NCI-H524 treated with DMSO at 0.1 percent for 48 hours (cell line): ENCODE measurements around the gene MAPK11.

Experiments
- DNase-seq: peaks from one replicate; lab custom pipeline; 2025; lab: John Stamatoyannopoulos, UW

MAPK11 gene

DNA sequence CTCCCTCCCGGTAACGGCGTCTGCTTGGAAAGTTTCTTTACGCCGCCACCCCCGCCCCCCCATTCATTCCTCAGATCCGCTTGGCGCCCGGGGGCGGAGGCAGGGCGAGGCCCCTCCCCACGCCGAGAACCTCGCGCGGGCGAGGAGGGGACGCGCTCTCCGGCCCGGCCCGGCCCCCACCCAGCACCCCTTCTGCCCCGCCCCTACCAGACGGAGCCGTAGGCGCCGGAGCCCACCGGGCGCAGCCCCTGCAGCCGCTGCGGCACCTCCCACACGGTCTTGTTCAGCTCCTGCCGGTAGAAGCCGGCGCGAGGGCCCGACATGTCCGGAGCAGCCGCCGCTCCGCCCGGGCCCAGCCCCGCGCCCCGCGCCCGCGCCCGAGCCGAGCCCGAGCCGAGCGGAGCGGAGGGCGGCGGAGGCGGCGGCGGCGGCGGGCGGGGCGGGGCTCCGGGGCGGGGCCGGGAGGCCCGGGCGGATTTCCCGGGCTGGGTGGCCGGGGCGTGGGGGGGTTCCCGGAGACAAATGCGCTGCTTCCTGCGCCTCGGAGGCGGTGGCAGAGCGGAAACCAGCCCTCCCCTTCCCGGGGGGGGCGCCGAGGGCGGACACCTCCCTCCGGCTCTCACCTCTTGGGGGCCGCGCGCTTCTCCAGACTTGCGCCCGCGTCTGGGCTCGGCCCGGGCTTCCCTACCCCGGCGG lies at the start of gene MAPK11:
Gene MAPK11 (minus strand): TSS at position 411 of the 696 bp plus-strand sequence. CDS start 88 bp downstream, at position 323.
- no peak for DNase-seq

- no peak for DNase-seq
These were observed 49.3 kb upstream of the MAPK11 start for GRCh38 chr22:50319503-50319951.

- DNase-seq, result peak; percentile 23
These were observed 48.7 kb upstream of the MAPK11 start for GRCh38 chr22:50318698-50319411.

GRCh38 chr22:50318356-50318697 lies 48.1 kb upstream of the MAPK11 start:
- no peak for DNase-seq

- no peak for DNase-seq
These were observed 47.5 kb upstream of the MAPK11 start for GRCh38 chr22:50317674-50318073.

DNA sequence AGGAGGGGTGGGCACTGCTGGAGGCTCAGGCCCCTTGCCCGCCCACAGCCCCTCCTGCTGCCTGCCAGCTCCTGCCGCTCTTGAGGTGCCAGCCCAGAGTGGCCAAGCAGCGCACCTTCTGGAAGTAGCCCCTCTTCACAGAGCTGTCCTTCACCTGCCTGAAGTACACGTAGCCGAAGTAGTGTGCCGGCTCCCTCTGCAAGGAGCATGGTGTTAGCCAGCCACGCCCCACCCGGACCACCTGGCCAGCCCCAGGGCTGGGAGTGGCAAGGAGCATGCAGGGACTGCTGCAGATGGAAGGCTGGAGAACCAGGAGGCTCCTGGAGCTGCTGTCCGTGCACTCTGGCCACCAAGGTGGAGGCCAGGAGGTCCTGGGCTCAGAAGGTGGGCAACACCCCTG lies 47.0 kb upstream of the MAPK11 start:
- no peak for DNase-seq

DNA sequence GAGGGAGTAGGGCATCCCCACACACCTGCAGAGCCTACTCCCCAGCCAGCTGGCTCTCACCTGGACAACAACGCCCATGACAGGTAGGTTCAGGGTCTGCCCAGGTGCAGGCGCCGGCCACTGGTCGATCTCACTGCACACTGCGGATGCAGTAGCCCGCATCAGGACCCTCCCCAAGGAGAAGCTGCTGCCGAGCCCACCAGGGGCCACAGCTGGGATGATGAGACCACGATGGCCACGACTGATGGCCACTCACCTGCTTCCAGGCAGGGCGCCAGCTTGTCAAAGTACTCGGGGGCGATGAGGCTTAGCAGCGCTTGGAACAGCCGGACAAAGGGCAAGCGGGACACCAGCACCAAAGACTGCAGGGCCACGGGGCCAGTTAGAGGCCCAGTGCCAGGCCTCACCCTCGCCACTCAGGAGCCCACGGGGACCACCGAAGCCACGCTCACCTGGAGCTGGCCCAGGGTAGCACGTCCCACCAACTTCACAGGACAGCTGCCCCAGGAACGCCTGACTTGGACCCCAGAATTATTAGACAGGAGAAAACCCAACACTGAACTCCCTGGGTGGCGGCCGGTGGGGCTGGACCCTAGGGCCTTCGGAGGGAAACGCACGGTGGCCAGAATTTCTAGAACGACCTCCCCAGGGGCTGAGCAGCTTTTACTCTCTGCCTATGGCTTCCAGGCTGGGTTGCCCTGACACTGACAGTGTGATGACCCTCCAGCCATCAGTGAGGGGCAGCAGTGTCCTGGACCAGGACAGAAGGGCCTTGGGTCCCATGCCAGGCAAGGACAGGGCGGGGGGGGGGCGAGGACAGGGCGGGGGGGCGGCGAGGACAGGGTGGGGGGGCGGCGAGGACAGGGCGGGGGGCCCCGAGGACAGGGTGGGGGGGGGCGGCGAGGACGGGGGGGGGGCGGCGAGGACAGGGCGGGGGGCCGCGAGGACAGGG lies 46.2 kb upstream of the MAPK11 start:
- no peak for DNase-seq

DNA sequence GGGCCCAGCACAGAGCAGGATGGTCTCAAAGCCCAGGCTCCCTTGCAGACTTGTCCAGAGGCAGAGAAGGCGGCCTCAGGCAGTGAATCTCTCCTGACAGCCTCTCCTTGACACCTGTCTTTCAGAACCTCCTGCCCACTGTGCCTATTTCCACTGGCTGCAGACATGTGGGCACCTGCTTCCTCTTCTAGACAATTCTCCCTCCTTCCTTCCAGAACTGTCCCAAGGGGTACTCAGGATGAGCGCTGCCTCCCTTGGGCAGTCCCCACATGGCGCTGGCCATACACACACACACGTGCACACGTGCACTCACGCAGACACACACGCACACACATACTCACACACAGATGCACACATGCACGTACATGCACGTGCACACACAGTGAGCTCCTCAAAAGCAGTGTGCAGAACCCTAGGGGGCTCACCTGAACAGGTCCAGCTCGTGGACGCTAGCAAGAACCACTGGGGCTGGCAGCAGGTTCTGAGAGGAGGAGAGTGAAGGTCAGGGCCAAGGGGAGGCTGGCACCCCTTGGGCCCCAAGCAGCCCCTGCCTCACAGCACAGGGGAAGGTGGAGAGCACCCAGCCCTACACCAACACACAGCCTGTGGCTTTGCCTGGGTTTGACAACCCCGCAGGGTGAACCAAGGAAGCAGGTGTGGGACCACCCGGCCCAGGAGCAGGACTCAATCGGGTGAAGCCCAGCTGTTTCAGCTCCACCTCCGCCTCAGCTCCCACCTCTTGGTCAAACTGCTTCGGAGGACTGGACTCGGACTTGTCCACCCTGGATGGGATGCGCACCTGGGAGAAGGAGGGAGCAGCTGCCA lies 45.3 kb upstream of the MAPK11 start:
- DNase-seq, result no peak

DNA sequence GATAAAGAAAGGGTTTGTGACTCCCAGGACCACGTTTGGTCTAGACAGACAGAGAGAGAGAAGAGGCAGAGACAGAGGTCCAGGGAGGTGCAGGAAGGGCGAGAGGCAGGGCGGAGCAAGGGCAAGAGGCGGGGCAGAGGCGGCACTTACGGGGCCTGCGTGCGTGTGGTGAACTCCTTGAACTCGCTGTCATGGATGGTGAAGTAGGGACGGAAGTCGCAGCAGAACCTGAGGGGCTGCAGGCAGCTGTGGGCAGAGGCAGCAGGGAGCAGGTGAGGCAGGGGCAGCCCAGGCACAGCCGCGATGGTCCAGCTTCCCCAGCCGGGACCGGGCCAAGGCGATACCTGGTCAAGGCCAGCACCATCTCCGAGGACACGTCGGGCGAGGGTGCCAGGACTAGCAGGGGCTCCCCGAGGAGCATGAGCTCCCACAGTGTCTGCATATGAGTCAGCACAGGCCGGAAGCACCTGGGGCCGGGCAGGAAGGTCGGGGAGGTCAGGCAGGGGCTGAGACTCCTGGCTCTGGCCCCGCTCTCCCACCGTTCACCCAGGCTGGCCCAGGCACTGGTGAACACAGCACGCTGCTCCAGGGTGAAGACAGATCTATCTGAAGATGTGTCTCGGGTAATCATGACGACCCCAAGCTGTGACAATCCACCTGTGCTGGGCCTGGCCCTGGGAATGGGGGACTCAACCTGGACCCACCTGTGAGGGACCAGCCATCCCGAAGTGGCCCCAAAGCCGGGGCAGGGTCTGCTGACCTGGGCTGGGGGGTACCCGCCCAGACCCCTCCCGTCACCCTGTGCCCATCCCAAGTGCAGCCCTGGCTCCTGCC lies 44.5 kb upstream of the MAPK11 start:
- DNase-seq, result no peak

- no peak for DNase-seq
These were observed 43.9 kb upstream of the MAPK11 start for GRCh38 chr22:50314081-50314454.

- no peak for DNase-seq
These were observed 43.4 kb upstream of the MAPK11 start for GRCh38 chr22:50313600-50313999.

GRCh38 chr22:50313021-50313420 lies 42.8 kb upstream of the MAPK11 start:
- DNase-seq, result no peak

- no peak for DNase-seq
These were observed 42.2 kb upstream of the MAPK11 start for GRCh38 chr22:50312371-50312770.

DNA sequence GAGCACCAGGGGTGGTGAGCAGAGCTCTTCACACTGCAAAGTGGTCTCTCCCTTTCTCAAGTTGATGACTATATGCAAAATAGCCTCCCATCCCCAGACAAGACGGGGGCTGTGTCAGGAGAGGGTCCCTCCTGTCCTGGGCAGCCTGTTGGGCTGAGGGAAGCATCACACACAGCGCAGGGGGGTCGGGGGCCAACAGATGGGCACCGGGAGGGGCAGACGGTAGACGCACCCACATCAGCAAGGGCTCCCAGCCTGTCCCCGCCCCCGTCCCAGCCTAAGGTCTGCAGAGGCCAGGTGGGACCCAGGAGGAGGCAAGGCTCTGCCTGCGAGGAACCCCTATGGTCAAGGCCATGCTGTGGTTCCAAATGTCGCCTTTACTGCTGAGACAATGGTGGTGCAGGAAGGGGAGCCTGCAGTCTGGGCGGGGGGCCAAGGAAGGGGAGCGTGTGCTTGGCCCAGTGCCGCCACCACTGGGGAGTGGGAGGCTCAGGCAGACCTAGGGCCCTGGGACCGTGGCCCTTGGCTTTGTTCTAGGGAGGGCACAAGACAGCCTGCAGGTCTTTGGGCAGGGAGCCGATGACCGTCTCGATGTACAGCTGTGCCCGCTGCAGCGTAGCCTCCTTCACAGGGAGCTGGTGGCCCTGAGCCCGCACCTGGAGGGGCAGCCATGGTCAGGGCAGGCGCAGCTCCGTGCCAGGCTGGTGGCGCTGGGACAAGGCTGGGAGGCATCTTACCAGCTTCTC lies 41.6 kb upstream of the MAPK11 start:
- no peak for DNase-seq

DNA sequence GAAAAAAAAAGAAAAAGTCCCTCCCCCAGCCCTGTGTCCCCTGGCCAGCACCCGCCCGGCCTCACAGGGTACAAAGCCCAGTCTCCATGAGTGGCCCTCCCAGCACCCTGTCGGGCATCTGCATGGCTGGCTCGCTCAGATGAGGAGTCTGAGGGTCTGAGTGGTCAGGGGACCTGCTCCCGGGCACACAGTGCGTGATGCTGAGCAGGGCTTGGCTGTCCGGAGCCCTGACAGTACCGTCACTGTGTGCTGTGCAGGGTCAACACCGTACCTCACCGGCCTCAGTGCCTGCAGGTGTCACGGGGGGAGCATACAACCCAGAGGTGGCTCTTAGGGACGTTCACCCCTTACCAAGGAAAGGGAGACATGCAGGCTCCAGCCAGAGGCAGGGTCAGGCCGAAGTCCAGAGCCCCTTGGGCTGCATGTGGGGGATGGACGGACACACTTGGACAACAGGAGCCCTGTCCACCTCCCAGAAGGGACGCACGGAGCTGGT lies 40.8 kb upstream of the MAPK11 start:
- DNase-seq, result no peak

DNA sequence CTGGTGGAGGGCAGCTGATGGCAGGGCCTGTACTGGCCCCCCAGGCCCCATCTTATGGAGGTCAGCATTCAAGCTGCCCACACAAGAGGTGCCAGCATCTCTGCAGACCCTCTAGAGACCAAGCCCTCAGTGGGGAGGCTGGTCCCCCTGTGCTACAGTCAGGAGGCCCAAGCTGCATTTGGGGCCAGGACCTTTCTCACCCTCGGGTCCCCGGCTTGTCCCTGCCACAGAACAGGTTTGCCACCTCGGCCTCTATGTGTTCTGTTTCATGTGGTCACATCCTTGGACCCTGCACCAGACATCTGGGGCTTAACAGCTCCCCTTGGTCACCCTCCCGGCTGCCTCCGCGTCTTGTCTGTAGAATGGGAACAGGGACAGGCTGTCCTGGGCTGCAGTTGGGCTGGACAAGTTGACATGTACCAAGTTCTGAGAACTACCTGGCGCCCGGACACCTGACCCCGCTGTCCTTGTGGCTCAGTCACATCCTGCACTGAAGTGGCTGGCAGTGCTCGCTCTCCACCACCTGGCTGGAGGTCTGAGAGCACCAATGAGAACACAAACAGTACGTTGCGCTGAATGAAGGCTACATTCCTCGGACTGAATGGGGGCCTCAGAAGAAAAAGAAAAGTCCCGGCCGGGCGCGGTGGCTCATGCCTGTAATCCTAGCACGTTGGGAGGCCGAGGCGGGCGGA lies 40.0 kb upstream of the MAPK11 start:
- no peak for DNase-seq

GRCh38 chr22:50309601-50309991 lies 39.4 kb upstream of the MAPK11 start:
- no peak for DNase-seq

- DNase-seq, result no peak
These were observed 38.9 kb upstream of the MAPK11 start for GRCh38 chr22:50308986-50309600.

GRCh38 chr22:50308597-50308935 lies 38.4 kb upstream of the MAPK11 start:
- no peak for DNase-seq
